Loucy (cell line): ENCODE measurements around the gene TUB.

ENCODE experiments used
- EZH2phosphoT487 ChIP-seq: fragments of 200-600 bp; IDR thresholded peaks from 2 replicates; pipeline ENCODE4 v1.6.1; 2018; ENCODE audit warnings: antibody characterized with exemption, mild to moderate bottlenecking, moderate library complexity, borderline replicate concordance
- TF ChIP-seq, protein P1 (sequence below): fragments of 200-600 bp; sonication (generic); conservative IDR thresholded peaks from 2 replicates; pipeline ENCODE4 v1.5.1; 2014; ENCODE audit warnings: mild to moderate bottlenecking, antibody characterized with exemption, low read length

DNA sequence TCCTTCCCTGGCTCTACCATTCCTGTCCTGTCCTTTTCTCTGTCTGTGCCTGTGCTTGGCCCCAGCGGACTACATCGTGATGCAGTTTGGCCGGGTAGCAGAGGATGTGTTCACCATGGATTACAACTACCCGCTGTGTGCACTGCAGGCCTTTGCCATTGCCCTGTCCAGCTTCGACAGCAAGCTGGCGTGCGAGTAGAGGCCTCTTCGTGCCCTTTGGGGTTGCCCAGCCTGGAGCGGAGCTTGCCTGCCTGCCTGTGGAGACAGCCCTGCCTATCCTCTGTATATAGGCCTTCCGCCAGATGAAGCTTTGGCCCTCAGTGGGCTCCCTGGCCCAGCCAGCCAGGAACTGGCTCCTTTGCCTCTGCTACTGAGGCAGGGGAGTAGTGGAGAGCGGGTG is 20.4 kb downstream of the TUB start:
- TF ChIP-seq, protein P1, sequence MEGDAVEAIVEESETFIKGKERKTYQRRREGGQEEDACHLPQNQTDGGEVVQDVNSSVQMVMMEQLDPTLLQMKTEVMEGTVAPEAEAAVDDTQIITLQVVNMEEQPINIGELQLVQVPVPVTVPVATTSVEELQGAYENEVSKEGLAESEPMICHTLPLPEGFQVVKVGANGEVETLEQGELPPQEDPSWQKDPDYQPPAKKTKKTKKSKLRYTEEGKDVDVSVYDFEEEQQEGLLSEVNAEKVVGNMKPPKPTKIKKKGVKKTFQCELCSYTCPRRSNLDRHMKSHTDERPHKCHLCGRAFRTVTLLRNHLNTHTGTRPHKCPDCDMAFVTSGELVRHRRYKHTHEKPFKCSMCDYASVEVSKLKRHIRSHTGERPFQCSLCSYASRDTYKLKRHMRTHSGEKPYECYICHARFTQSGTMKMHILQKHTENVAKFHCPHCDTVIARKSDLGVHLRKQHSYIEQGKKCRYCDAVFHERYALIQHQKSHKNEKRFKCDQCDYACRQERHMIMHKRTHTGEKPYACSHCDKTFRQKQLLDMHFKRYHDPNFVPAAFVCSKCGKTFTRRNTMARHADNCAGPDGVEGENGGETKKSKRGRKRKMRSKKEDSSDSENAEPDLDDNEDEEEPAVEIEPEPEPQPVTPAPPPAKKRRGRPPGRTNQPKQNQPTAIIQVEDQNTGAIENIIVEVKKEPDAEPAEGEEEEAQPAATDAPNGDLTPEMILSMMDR: no peak
- TF ChIP-seq EZH2phosphoT487: no peak
